GM21390 (cell line): Measurements from ENCODE around the gene YIPF7.
A peak's percentile ranks its signal among the peaks of the same experiment; 100 is the strongest.

Source experiments
- ATAC-seq: cut with Tn5 transposase; IDR thresholded peaks from one replicate; pipeline ENCODE4 v1.9.1; 2021; ENCODE audit not compliant: unreplicated experiment

Gene YIPF7

DNA sequence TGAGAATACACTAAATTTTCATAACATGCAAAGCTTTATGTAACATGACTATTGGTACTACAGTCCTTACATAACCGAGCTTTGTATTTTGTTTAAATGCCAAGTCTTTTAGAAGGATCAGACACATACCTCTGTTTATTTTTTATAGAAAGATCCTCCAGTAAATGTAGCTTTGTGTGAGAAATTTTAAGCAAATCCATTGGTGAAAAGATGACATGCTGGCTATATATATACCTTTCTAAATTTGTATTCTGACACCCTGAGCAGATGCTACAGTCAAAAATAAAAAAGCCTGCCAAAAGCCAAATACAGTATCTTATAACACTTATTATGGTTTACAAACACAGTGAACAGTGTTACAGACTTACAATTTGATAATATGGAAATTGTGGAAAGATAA is at the start of gene YIPF7:
TSS of gene YIPF7 (minus strand) at position 201 of the 400 bp plus-strand sequence. CDS start 1,525 bp downstream, outside the sequence.
- ATAC-seq = no peak

GRCh38 chr4:44701037-44701436 is 49.6 kb upstream of the YIPF7 start:
- ATAC-seq = no peak

DNA sequence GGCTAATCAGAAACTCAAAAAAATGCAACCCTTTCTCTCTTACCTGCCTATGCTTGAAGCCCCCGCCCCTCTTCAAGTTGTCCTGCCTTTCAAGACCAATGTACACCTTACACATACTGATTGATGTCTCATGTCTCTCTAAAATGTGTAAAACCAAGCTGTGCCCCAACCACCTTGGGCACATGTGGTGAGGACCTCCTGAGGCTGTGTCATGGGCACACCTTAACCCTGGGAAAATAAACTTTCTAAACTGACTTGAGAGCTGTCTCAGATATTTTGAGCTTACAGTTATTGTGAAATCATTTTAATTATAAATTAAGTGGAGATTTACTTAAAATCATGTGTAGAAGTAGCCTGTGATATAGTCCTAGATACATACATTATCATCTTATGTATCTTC is 49.0 kb upstream of the YIPF7 start:
- ATAC-seq = no peak

DNA sequence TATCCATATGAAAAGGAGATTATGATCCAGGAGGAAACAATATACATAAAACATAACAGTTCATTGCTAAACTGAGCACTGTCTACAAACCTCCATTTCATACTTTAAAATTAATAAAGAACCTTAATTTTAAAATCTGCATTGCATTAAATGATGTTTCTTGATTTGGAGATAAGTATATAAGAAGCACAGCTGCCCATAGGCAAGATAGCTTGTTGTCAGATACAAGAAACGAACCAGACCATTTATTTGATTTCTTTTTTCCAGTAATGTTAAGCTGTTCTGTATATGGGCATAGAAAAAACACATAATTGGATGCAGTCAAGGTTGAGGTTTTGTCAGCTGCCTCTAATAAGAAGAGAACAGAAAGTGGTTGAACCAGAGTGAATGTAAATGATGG is 33.2 kb upstream of the YIPF7 start:
- no peak for ATAC-seq

GRCh38 chr4:44679060-44679459 is 27.6 kb upstream of the YIPF7 start:
- ATAC-seq = no peak

DNA sequence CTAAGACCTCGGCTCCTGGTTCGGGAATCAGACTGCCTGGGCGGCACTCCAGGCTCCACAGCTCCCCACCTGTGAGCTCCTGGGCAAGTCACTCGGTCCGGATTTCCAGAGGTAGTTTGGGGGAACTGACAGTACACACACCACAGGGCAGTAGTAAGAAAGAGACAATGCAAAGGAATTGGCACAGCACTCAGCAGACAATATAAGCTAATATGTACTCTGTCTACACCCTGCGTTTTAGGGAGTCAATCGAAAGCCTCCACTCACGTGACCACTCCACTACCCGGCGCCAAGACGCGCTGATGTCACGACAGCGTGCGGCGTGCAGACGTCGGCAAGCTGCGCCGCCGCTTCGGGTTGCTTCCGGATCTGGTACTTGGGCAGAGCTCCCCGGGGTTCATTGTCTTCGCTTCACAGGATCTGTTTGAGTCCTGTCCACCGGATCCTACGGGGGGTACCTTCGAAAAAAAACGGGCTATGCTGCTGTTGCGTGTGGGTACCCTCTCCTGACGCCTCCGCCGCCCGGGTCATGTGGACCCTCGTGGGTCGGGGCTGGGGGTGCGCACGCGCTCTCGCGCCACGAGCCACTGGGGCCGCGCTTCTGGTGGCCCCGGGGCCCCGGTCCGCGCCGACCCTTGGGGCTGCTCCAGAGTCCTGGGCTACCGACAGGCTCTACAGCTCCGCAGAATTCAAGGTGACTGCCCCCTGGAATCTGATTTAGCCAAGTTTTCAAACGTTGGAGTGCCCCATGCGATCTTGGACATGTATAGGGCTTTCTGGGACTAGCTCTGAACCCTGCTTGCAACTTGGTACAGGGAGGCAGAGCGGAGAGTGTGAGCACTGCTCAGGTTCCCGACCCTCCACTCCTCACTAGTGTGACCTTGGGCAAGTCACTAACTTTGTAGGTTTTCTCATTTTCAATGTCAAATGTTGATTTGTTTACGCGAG is 26.9 kb upstream of the YIPF7 start, which contains the start of gene GUF1:
TSS of gene GUF1 (plus strand) at position 327 of the 948 bp plus-strand sequence. CDS start at position 530, 203 bp downstream.
- ATAC-seq = peak; percentile 96

DNA sequence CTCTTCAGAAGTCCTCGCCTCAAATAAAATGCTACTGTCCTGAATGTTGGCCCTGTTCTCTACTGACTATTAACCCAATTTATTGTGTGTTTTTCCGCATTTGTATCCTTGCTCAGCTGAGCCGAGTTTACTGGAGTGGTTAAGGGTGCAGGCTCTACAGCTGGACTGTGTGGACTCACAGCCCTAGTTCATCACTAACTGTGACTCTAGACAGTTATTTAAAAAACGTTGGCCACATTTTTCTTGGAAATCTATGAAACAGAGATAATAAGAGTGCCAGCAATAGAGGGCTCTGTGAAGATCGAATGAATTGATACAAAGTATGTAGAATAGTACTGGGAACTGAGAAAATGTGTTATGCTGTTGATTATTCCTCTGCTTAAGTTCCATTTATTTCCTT is 23.9 kb upstream of the YIPF7 start:
- ATAC-seq = no peak

GRCh38 chr4:44674471-44674870 is 23.0 kb upstream of the YIPF7 start:
- ATAC-seq = no peak

DNA sequence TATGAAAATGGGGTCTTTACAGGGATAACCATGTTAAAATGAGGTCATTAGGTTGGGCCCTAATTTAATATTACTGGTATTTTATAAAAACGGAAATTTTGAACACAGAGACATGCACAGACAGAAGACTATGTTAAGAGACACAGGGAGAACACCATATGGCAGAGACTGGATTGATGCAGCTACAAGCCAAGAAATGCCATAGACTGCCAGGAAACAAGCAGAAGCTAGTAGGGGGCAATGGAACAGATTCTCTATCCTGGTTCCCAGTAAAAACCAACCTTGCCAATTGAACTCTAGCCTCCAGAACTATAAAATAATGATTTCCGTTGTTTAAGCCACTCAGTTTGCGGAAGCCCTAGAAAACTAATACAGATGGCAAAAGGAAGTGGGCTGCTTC is 20.2 kb upstream of the YIPF7 start:
- no peak for ATAC-seq

DNA sequence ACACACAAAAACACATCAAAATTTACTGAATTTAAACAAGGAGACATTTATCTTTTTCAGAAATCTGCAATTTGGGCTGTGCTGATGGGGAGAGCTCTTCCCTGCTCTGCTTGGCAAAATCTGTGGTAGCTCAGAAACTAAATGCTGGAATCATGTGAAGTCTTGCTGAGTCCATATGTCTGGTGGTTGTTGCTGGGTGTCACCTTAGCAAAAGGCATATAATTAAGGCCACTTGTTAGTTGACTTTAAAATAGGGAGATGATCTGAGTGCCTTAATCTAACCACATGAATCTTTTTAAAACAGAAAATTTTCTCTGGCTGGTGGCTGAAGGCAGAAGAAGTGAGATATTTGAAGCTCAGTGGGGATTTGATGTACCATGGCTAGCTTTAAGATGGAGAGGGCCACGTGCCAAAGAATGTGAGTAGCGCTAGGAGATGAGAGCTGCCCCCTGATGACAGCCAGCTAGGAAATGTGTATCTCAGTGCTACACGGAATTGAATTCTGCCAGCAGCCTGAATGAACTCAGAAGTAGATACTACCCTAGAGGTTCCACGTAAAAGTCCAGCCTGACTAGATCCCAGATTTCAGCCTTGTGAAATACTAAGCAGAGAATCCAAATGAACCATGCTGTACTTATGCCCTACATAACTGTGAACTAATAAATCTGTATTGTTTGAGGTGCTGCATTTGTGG is 19.2 kb upstream of the YIPF7 start:
- no peak for ATAC-seq

GRCh38 chr4:44668526-44668925 is 17.1 kb upstream of the YIPF7 start:
- ATAC-seq = no peak

GRCh38 chr4:44663539-44664263 is 12.3 kb upstream of the YIPF7 start:
- ATAC-seq = no peak

- peak; percentile 67 for ATAC-seq
Observed at GRCh38 chr4:44662623-44663005, 11.2 kb upstream of the YIPF7 start.

DNA sequence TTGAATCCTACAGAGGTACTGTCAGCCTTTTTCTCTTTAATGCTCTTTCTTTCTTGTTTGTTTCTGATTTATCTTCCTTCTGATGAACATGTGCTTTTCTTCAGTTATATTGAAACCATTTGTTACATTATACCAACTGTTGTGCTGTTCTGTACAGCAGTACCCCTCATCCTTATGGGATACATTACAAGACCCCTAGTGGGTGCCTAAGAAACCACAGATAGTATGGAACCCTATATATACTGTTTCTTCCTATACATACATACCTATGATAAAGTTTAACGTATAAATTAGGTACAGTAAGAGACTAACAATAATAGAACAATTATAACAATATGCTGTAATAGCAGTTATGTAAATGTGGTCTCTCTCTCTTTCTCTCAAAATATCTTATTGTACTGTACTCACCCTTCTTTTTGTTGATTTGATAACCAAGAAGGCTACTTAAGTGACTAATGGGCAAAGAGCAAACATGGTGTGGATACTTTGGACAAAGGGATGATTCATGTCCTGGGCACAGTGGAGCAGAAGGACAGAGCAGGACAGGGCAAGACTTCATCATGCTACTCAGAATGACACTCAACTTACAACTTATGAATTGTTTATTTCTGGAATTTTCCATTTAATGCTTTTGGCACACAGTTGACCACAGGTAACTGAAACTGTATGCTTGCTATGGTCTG is 10.7 kb upstream of the YIPF7 start:
- ATAC-seq = no peak

- no peak for ATAC-seq
Observed at GRCh38 chr4:44660396-44660795, 9.0 kb upstream of the YIPF7 start.

- no peak for ATAC-seq
Observed at GRCh38 chr4:44652002-44652401, 577 bp upstream of the YIPF7 start.

- ATAC-seq = no peak
Observed at GRCh38 chr4:44646151-44646550, 5.3 kb downstream of the YIPF7 start.

GRCh38 chr4:44638091-44638490 is 13.3 kb downstream of the YIPF7 start:
- no peak for ATAC-seq

DNA sequence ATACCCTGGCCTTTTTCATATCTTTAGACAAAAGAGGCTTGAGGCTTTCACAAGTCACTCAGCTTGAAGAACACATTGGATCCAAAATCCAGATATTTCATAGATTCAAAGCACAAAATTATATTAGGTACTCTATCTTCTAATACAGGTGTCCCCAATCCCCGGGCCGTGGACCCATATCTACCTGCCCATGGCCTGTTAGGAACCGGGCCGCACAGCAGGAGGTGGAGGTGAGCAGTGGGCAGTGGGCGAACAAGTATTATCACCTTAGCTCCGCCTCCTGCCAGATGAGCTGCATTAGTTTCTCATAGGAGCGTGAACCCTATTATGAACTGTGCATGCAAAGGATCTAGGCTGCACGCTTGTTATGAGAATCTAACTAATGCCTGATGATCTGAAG is 18.7 kb downstream of the YIPF7 start:
- no peak for ATAC-seq

- no peak for ATAC-seq
Observed at GRCh38 chr4:44632089-44632488, 19.3 kb downstream of the YIPF7 start.
